PC-9 (cell line): ENCODE measurements around the gene SARS2. TPM values are rescaled to one million over a fixed set of nuclear protein-coding genes. Genes with fewer than 3 reads are reported as not detected.

ENCODE experiments used
- BruUV-seq: library from RNA; stranded (reverse); fragments of 400-500 nt; replicated peaks from 2 replicates; lab custom pipeline; 2021; lab: Mats Ljungman, UMichigan
- CTCF ChIA-PET: fragments of 300-600 bp; sonication (Branson Sonifier 250); formaldehyde crosslinking; loops from one replicate; lab custom pipeline; 2022; ENCODE audit warnings: antibody characterized with exemption; lab: Charles Lee
- POLR2A ChIA-PET: fragments of 300-600 bp; sonication (Branson Sonifier 250); formaldehyde crosslinking; loops from one replicate; lab custom pipeline; 2022; ENCODE audit warnings: antibody characterized with exemption; ENCODE audit not compliant: unreplicated experiment; lab: Charles Lee
- DNase-seq, 2 experiments: peaks; one replicate each; pipeline versions ENCODE4 v3.0.0 to v3.0.0-alpha.2; 2015 to 2022; ENCODE audit warnings: mixed read lengths in 1 of 2
- H2AFZ ChIP-seq: fragments of 200-600 bp; sonication (generic); 2 replicates; pipeline ENCODE4 v1.8.1; 2017; ENCODE audit warnings: antibody characterized with exemption
- H3F3A ChIP-seq: fragments of 200-600 bp; sonication (generic); 2 replicates; pipeline ENCODE4 v1.8.1; 2017; ENCODE audit warnings: antibody characterized with exemption, mild to moderate bottlenecking, low read depth; ENCODE audit not compliant: insufficient read depth
- H3K27ac ChIP-seq: fragments of 200-600 bp; sonication (generic); 2 replicates; pipeline ENCODE4 v1.6.1; 2016; ENCODE audit warnings: mixed run types
- H3K27me3 ChIP-seq: fragments of 200-600 bp; sonication (generic); 2 replicates; pipeline ENCODE4 v1.6.1; 2016; ENCODE audit warnings: low read depth, mixed run types; ENCODE audit not compliant: insufficient read depth
- H3K36me3 ChIP-seq: fragments of 200-600 bp; sonication (generic); 2 replicates; pipeline ENCODE4 v1.6.1; 2016; ENCODE audit warnings: low read depth, mixed run types
- H3K4me1 ChIP-seq: fragments of 200-600 bp; sonication (generic); replicated peaks from 2 replicates; pipeline ENCODE4 v1.6.1; 2016; ENCODE audit warnings: mixed run types; ENCODE audit not compliant: insufficient read depth
- H3K4me2 ChIP-seq: fragments of 200-600 bp; sonication (generic); 2 replicates; pipeline ENCODE4 v1.6.1; 2017; ENCODE audit warnings: mixed run types
- H3K4me3 ChIP-seq: fragments of 200-600 bp; sonication (generic); 2 replicates; pipeline ENCODE4 v1.6.1; 2016; ENCODE audit warnings: mixed run types
- H3K79me2 ChIP-seq: fragments of 200-600 bp; sonication (generic); 2 replicates; pipeline ENCODE4 v1.6.1; 2017; ENCODE audit warnings: low read depth, mixed run types
- H3K9me2 ChIP-seq: fragments of 200-600 bp; sonication (generic); 2 replicates; pipeline ENCODE4 v1.8.1; 2017; ENCODE audit warnings: mild to moderate bottlenecking; ENCODE audit not compliant: insufficient read depth
- H3K9me3 ChIP-seq: fragments of 200-600 bp; sonication (generic); 2 replicates; pipeline ENCODE4 v1.8.1; 2016; ENCODE audit warnings: low read depth; ENCODE audit not compliant: insufficient read depth
- H4K20me1 ChIP-seq: fragments of 200-600 bp; sonication (generic); 2 replicates; pipeline ENCODE4 v1.8.1; 2017; ENCODE audit not compliant: insufficient read depth
- EZH2 ChIP-seq: fragments of 200-600 bp; sonication (generic); IDR thresholded peaks from 2 replicates; pipeline ENCODE4 v1.8.0; 2017; ENCODE audit warnings: antibody characterized with exemption, low read depth
- intact Hi-C: fragments of 100-400 bp; cut with micrococcal nuclease; formaldehyde crosslinking; loops from one replicate; pipeline ENCODE4 v1.10.0; 2022; ENCODE audit not compliant: unreplicated experiment
- total RNA-seq: library from RNA; stranded (reverse); gene quantifications from 2 replicates; pipeline ENCODE4 v1.2.3, GENCODE V29; 2021
- TF ChIP-seq, protein P1 (sequence below): fragments of 200-600 bp; sonication (generic); conservative IDR thresholded peaks from 2 replicates; pipeline ENCODE4 v1.6.1; 2017; ENCODE audit warnings: mixed run types, antibody characterized with exemption, mild to moderate bottlenecking, moderate library complexity

The SARS2 gene
- total RNA-seq, 1 experiment from 2014 or later: 33.7 TPM

GRCh38 chr19:38975214-38975860 lies 44.8 kb upstream of the SARS2 start, which contains the start of gene FBXO17:
FBXO17 (minus strand) TSS chr19:38975742; CDS start chr19:38950319, 25,423 bp downstream.
- DNase-seq: peak in 1 of 2 experiments; percentile 54
- ChIA-PET POLR2A (interaction anchor here (0.6 kb wide), 3 partner anchors 57 to 318 kb away, joined by 3 to 6 read pairs (median 3); partner anchors contain the start of gene FBXO27), CTCF (interaction anchor here (0.6 to 1.1 kb wide), 3 partner anchors 9 to 56 kb away, joined by 3 read pairs; no protein-coding TSS in a partner anchor)
- Histone ChIP-seq H3K4me3 (peak within 1 kb of the TSS; percentile 57; the same call in 1 of the 2 replicates), H3K36me3 (no peaks in the 10 kb centered on the region), H4K20me1 (no peaks in the 10 kb centered on the region), H3K27me3 (0 out of 2 replicates have a peak, but pooled peaks cover 5% of the 10 kb centered on the region), H3K4me1 (no peaks in the 10 kb centered on the region), H3K9me3 (no peaks in the 10 kb centered on the region), H2AFZ (peak within 1 kb of the TSS; percentile 80; the same call in 1 of the 2 replicates), H3K9me2 (no peaks in the 10 kb centered on the region), H3K4me2 (peak within 1 kb of the TSS; percentile 81), H3K79me2 (no peaks in the 10 kb centered on the region), H3F3A (peaks cover 17% of the 10 kb centered on the region; the same call in 1 of the 2 replicates), H3K27ac (no peak within 1 kb of the TSS)
- intact Hi-C loops: loop anchor here (5.0 kb wide), 1 partner anchor 57 kb away; the partner anchor contains the start of gene FBXO27
- TSS peak; percentile 61 for BruUV-seq
- TF ChIP-seq, protein P1, sequence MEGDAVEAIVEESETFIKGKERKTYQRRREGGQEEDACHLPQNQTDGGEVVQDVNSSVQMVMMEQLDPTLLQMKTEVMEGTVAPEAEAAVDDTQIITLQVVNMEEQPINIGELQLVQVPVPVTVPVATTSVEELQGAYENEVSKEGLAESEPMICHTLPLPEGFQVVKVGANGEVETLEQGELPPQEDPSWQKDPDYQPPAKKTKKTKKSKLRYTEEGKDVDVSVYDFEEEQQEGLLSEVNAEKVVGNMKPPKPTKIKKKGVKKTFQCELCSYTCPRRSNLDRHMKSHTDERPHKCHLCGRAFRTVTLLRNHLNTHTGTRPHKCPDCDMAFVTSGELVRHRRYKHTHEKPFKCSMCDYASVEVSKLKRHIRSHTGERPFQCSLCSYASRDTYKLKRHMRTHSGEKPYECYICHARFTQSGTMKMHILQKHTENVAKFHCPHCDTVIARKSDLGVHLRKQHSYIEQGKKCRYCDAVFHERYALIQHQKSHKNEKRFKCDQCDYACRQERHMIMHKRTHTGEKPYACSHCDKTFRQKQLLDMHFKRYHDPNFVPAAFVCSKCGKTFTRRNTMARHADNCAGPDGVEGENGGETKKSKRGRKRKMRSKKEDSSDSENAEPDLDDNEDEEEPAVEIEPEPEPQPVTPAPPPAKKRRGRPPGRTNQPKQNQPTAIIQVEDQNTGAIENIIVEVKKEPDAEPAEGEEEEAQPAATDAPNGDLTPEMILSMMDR: no peak
- no peak for TF ChIP-seq EZH2

- Histone ChIP-seq H3K9me3 (no peaks in the 10 kb centered on the region), H2AFZ (peak overlapping the region; percentile 70; the same call in 1 of the 2 replicates), H3K27ac (no peak overlapping the region), H3K36me3 (no peaks in the 10 kb centered on the region), H3K4me1 (no peaks in the 10 kb centered on the region), H3K79me2 (no peaks in the 10 kb centered on the region), H4K20me1 (no peaks in the 10 kb centered on the region), H3F3A (peaks cover 17% of the 10 kb centered on the region; the same call in 1 of the 2 replicates), H3K4me3 (peak overlapping the region; percentile 57; the same call in 1 of the 2 replicates), H3K27me3 (0 out of 2 replicates have a peak, but pooled peaks cover 5% of the 10 kb centered on the region), H3K4me2 (peak overlapping the region; percentile 81), H3K9me2 (no peaks in the 10 kb centered on the region)
- ChIA-PET POLR2A (no interaction called here), CTCF (no interaction called here)
- no TSS peak for BruUV-seq
- DNase-seq: no peak
- intact Hi-C loops: loop anchor here (5.0 kb wide), 1 partner anchor 58 kb away; the partner anchor contains the start of gene FBXO27
- TF ChIP-seq, protein P1: no peak
- no peak for TF ChIP-seq EZH2
These were observed 44.2 kb upstream of the SARS2 start for GRCh38 chr19:38974624-38975213.

DNA sequence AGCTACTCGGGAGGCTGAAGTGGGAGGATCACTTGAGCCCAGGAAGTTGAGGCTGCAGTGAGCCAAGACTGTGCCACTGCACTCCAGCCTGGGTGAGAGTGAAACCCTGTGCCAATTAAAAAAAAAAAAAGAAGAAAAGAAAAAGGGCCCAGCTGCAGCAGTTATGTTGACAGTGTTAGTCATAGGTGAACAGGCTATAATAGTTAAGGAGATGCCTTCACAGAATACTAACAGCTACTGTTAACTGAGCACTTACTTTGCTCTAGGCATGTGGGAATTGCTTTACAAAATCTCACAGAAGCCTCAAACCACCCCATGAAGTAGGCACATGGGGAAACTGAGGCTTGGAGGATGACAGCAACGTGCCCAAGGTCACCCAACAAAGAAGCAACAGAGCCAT lies 41.1 kb upstream of the SARS2 start:
- intact Hi-C loops: no loop called here
- Histone ChIP-seq H3F3A (peaks cover 22% of the 10 kb centered on the region), H3K27ac (no peak overlapping the region), H3K4me2 (no peak overlapping the region), H3K9me2 (no peaks in the 10 kb centered on the region), H3K9me3 (no peaks in the 10 kb centered on the region), H3K36me3 (no peaks in the 10 kb centered on the region), H3K27me3 (0 out of 2 replicates have a peak, but pooled peaks cover 5% of the 10 kb centered on the region), H3K4me3 (no peak overlapping the region), H4K20me1 (no peaks in the 10 kb centered on the region; the same call in 1 of the 2 replicates), H3K4me1 (no peaks in the 10 kb centered on the region), H2AFZ (no peak overlapping the region), H3K79me2 (no peaks in the 10 kb centered on the region)
- ChIA-PET POLR2A (interaction anchor here (0.6 kb wide), 1 partner anchor 420 kb away, joined by 7 read pairs; no protein-coding TSS in a partner anchor), CTCF (interaction anchor here (0.6 kb wide), 1 partner anchor 15 kb away, joined by 4 read pairs; no protein-coding TSS in a partner anchor)
- no peak for TF ChIP-seq EZH2
- TF ChIP-seq, protein P1: no peak
- DNase-seq: no peak
- no TSS peak for BruUV-seq
